Suprapubic skin (tissue), 4 donors: ENCODE results near the gene TMEFF1.

ENCODE experiments used
- POLR2A ChIP-seq, 2 donors: fragments of 450-650 bp; IDR thresholded peaks; one replicate each; pipeline ENCODE4 v1.6.1; 2017; ENCODE audit warnings: antibody characterized with exemption in 2 of 2, mild to moderate bottlenecking in 2 of 2, moderate library complexity in 2 of 2
- POLR2AphosphoS5 ChIP-seq, 3 donors: sonication (generic); formaldehyde crosslinking; IDR thresholded peaks; one replicate each; pipeline ENCODE4 v1.6.1; 2017; ENCODE audit warnings: antibody characterized with exemption in 3 of 3
- TF ChIP-seq, protein P1 (sequence below), 2 donors: fragments of 200-600 bp in 1 of 2; fragments of 450-650 bp in 1 of 2; sonication (generic) in 1 of 2; IDR thresholded peaks; one replicate each; pipeline ENCODE4 v1.5.1; 2016 to 2019; ENCODE audit warnings: antibody characterized with exemption in 2 of 2, mild to moderate bottlenecking in 1 of 2, moderate library complexity in 1 of 2

DNA sequence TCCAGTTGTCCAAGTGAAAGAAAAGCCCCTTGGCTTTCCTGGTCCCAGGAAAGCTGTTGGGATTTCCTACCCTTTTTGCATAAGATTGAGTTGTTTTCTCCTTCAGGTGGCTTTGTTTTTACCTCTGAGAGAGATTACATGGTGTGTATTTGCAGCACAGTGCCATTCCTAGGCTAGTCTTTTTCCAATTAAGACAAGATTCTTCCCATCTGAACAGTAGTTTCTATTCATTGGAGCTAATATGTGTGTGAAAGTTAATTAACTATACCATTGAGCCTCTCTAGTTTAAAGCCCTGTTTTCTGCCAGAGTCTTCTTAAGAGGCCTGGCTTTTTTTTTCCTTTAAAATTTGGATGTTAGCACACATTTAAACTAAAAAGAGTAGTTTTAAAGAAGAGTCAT is 25.9 kb upstream of the TMEFF1 start:
- TF ChIP-seq, protein P1, sequence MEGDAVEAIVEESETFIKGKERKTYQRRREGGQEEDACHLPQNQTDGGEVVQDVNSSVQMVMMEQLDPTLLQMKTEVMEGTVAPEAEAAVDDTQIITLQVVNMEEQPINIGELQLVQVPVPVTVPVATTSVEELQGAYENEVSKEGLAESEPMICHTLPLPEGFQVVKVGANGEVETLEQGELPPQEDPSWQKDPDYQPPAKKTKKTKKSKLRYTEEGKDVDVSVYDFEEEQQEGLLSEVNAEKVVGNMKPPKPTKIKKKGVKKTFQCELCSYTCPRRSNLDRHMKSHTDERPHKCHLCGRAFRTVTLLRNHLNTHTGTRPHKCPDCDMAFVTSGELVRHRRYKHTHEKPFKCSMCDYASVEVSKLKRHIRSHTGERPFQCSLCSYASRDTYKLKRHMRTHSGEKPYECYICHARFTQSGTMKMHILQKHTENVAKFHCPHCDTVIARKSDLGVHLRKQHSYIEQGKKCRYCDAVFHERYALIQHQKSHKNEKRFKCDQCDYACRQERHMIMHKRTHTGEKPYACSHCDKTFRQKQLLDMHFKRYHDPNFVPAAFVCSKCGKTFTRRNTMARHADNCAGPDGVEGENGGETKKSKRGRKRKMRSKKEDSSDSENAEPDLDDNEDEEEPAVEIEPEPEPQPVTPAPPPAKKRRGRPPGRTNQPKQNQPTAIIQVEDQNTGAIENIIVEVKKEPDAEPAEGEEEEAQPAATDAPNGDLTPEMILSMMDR (IDR thresholded peaks at IDR 0.05), result no peak
- no peak for TF ChIP-seq POLR2A (IDR thresholded peaks at IDR 0.05)
- no peak for TF ChIP-seq POLR2AphosphoS5 (IDR thresholded peaks at IDR 0.05)
